HepG2 (cell line): Measurements from ENCODE around the gene HYAL2. TPM values are rescaled to one million over a fixed set of nuclear protein-coding genes. Genes with fewer than 3 reads are reported as not detected.

ENCODE experiments used
- ELF3 ChIP-seq: IDR thresholded peaks from 2 replicates; pipeline ENCODE4 v1.6.1; 2016; ENCODE audit warnings: missing genetic modification reagents, missing compliant biosample characterization
- FOXP1 ChIP-seq, 2 experiments: fragments of 450-650 bp in 1 of 2; IDR thresholded peaks; 2 replicates each; pipeline ENCODE4 v1.6.1; 2017 to 2018; ENCODE audit warnings: antibody characterized with exemption in 1 of 2
- HDAC2 ChIP-seq: sonication (generic); formaldehyde crosslinking; IDR thresholded peaks from 2 replicates; pipeline ENCODE4 v1.4.0; 2020; ENCODE audit warnings: missing genetic modification reagents
- JUN ChIP-seq: sonication (generic); formaldehyde crosslinking; IDR thresholded peaks from 2 replicates; pipeline ENCODE4 v1.4.0; 2020; ENCODE audit warnings: mild to moderate bottlenecking, missing genetic modification reagents
- KAT2B ChIP-seq: fragments of 150-350 bp; IDR thresholded peaks from 2 replicates; pipeline ENCODE4 v1.6.1; 2014; ENCODE audit warnings: low read depth, low read length, borderline replicate concordance
- MAFG ChIP-seq: sonication (generic); formaldehyde crosslinking; IDR thresholded peaks from 2 replicates; pipeline ENCODE4 v1.5.1; 2020; ENCODE audit warnings: mild to moderate bottlenecking, missing genetic modification reagents
- MATR3 ChIP-seq: sonication (generic); formaldehyde crosslinking; IDR thresholded peaks from 2 replicates; pipeline ENCODE4 v1.4.0; 2020; ENCODE audit warnings: missing genetic modification reagents
- MYPOP ChIP-seq: sonication (generic); formaldehyde crosslinking; IDR thresholded peaks from 2 replicates; pipeline ENCODE4 v1.8.1; 2023; ENCODE audit warnings: mild to moderate bottlenecking, moderate library complexity, missing genetic modification reagents
- SNAI1 ChIP-seq: sonication (generic); formaldehyde crosslinking; IDR thresholded peaks from 2 replicates; pipeline ENCODE4 v1.5.0; 2020; ENCODE audit warnings: mild to moderate bottlenecking, missing genetic modification reagents, borderline replicate concordance
- SNAPC4 ChIP-seq: sonication (generic); formaldehyde crosslinking; IDR thresholded peaks from 2 replicates; pipeline ENCODE4 v1.4.0; 2020; ENCODE audit warnings: mild to moderate bottlenecking, missing genetic modification reagents
- TFDP1 ChIP-seq: IDR thresholded peaks from 2 replicates; pipeline ENCODE4 v1.6.1; 2016; ENCODE audit warnings: missing compliant biosample characterization, missing genetic modification reagents, borderline replicate concordance
- ZNF256 ChIP-seq: sonication (generic); formaldehyde crosslinking; conservative IDR thresholded peaks from 2 replicates; pipeline ENCODE4 v1.4.0; 2020; ENCODE audit warnings: missing genetic modification reagents
- ZNF567 ChIP-seq: sonication (generic); formaldehyde crosslinking; IDR thresholded peaks from 2 replicates; pipeline ENCODE4 v1.8.1; 2023; ENCODE audit warnings: mild to moderate bottlenecking, missing genetic modification reagents, borderline replicate concordance
- ZNF598 ChIP-seq: sonication (generic); formaldehyde crosslinking; IDR thresholded peaks from 2 replicates; pipeline ENCODE4 v1.5.1; 2020; ENCODE audit warnings: mild to moderate bottlenecking, missing genetic modification reagents, borderline replicate concordance
- ZNF704 ChIP-seq: sonication (generic); formaldehyde crosslinking; IDR thresholded peaks from 2 replicates; pipeline ENCODE4 v1.8.1; 2023; ENCODE audit warnings: mild to moderate bottlenecking, inconsistent platforms, moderate library complexity, missing genetic modification reagents, borderline replicate concordance
- polyA plus RNA-seq, 8 experiments: library from polyadenylated mRNA; depleted of rRNA in 3 of 8; stranded (reverse) in 7 of 8; unstranded in 1 of 8; fragments of >200 nt; fragmentation: Illumina TruSeq in 4 of 8; extraction: Trizol in 4 of 8; gene quantifications; 2 replicates each; pipeline versions ENCODE4 v1.2.1 to v1.2.3, GENCODE V29; 2011 to 2016; ENCODE audit warnings: low read depth in 4 of 8, missing spikeins in 1 of 8, mixed read lengths in 1 of 8; ENCODE audit not compliant: insufficient read depth in 1 of 8
- total RNA-seq, 5 experiments: library from RNA; depleted of rRNA; stranded (reverse); fragments of >200 nt; fragmentation: Illumina TruSeq; extraction: Trizol; gene quantifications; 2 replicates each; pipeline ENCODE4 v1.2.3, GENCODE V29; 2016; ENCODE audit warnings: low read depth in 1 of 5
- TF ChIP-seq, protein P1 (sequence below): IDR thresholded peaks from 2 replicates; pipeline ENCODE4 v1.6.1; 2018; ENCODE audit warnings: missing genetic modification reagents
- TF ChIP-seq, protein P2 (sequence below): sonication (generic); formaldehyde crosslinking; IDR thresholded peaks from 2 replicates; pipeline ENCODE4 v1.4.0; 2020; ENCODE audit warnings: mild to moderate bottlenecking, missing genetic modification reagents

Gene HYAL2
- total and polyA plus RNA-seq, 2 of the 13 experiments (the other 11 are each of a cell fraction or from before 2014, with no cell fraction given) = 76.2 to 102 TPM

- TF ChIP-seq ZNF598 (CRISPR knock-in tag) = 0 out of 2 replicates have a peak, but pooled peaks have one; percentile 13
- TF ChIP-seq, protein P1, sequence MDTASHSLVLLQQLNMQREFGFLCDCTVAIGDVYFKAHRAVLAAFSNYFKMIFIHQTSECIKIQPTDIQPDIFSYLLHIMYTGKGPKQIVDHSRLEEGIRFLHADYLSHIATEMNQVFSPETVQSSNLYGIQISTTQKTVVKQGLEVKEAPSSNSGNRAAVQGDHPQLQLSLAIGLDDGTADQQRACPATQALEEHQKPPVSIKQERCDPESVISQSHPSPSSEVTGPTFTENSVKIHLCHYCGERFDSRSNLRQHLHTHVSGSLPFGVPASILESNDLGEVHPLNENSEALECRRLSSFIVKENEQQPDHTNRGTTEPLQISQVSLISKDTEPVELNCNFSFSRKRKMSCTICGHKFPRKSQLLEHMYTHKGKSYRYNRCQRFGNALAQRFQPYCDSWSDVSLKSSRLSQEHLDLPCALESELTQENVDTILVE (CRISPR knock-in tag) = no peak
- TF ChIP-seq JUN = no peak
- no peak for TF ChIP-seq MATR3 (CRISPR knock-in tag)
- peak; percentile 14; the same call in 1 of the 2 replicates for TF ChIP-seq TFDP1 (CRISPR knock-in tag)
- no peak for TF ChIP-seq MAFG (CRISPR knock-in tag)
- no peak for TF ChIP-seq HDAC2 (CRISPR knock-in tag)
- no peak for TF ChIP-seq SNAI1
- TF ChIP-seq, protein P2, sequence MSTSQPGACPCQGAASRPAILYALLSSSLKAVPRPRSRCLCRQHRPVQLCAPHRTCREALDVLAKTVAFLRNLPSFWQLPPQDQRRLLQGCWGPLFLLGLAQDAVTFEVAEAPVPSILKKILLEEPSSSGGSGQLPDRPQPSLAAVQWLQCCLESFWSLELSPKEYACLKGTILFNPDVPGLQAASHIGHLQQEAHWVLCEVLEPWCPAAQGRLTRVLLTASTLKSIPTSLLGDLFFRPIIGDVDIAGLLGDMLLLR (CRISPR knock-in tag) = no peak
- no peak for TF ChIP-seq ZNF567 (CRISPR knock-in tag)
- 0 out of 2 replicates have a peak, but pooled peaks have one; percentile 23 for TF ChIP-seq ELF3 (CRISPR knock-in tag)
- TF ChIP-seq FOXP1 (IDR thresholded peaks at IDR 0.05) = no peak
- TF ChIP-seq FOXP1 (CRISPR knock-in tag; IDR thresholded peaks at IDR 0.05) = no peak
- TF ChIP-seq MYPOP (CRISPR knock-in tag) = no peak
- TF ChIP-seq ZNF704 = no peak
- 0 out of 2 replicates have a peak, but pooled peaks have one; percentile 44 for TF ChIP-seq ZNF256 (CRISPR knock-in tag)
- no peak for TF ChIP-seq KAT2B
- TF ChIP-seq SNAPC4 = peak; percentile 32; the same call in 1 of the 2 replicates
Observed at GRCh38 chr3:50322386-50323091, at the start of gene HYAL2 (continued).
